ENCODE data around the gene MMP8.

DNA sequence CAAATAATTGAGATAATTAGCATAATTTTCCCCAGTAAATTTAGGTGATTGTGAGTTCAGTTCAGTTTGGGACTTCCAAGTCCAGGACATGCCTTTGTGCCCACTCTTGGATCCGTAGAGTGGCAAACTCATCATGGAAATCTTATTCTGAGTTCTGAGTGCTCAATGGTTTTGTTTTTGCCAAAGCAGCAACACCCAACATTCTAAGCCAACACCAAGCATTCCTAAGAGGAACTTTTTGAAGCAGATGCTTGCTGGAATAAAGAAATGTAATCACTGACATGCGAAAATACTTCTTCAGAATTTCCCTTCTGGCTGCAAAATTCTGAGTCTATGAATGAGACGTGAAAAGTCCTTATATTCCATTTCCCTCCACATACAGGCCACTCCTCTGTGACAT is 29.6 kb downstream of the MMP8 start:
- TF ChIP-seq, protein P1, sequence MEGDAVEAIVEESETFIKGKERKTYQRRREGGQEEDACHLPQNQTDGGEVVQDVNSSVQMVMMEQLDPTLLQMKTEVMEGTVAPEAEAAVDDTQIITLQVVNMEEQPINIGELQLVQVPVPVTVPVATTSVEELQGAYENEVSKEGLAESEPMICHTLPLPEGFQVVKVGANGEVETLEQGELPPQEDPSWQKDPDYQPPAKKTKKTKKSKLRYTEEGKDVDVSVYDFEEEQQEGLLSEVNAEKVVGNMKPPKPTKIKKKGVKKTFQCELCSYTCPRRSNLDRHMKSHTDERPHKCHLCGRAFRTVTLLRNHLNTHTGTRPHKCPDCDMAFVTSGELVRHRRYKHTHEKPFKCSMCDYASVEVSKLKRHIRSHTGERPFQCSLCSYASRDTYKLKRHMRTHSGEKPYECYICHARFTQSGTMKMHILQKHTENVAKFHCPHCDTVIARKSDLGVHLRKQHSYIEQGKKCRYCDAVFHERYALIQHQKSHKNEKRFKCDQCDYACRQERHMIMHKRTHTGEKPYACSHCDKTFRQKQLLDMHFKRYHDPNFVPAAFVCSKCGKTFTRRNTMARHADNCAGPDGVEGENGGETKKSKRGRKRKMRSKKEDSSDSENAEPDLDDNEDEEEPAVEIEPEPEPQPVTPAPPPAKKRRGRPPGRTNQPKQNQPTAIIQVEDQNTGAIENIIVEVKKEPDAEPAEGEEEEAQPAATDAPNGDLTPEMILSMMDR (IDR thresholded peaks at IDR 0.05) = no peak
- TF ChIP-seq ZFX (IDR thresholded peaks at IDR 0.05; ENCODE audit: borderline replicate concordance) = no peak
